CD4-positive, alpha-beta T cell (primary cell): Measurements from ENCODE around the gene NUDT17. TPM values are rescaled to one million over a fixed set of nuclear protein-coding genes. Genes with fewer than 3 reads are reported as not detected.
A peak's percentile ranks its signal among the peaks of the same experiment; 100 is the strongest.

ENCODE experiments used
- ATAC-seq: fragments of 200-7000 bp; cut with Tn5 transposase; one replicate; pipeline ENCODE4 v1.10.0; 2022; ENCODE audit warnings: mild to moderate bottlenecking; ENCODE audit not compliant: poor library complexity
- CTCF ChIA-PET: fragments of 350-600 bp; sonication (Branson Sonifier 250); formaldehyde crosslinking; loops from one replicate; lab custom pipeline; 2021; ENCODE audit warnings: antibody characterized with exemption, inconsistent platforms; lab: Charles Lee
- POLR2A ChIA-PET: fragments of 350-600 bp; sonication (Branson Sonifier 250); formaldehyde crosslinking; loops from one replicate; lab custom pipeline; 2021; ENCODE audit warnings: antibody characterized with exemption, inconsistent platforms; lab: Charles Lee
- DNase-seq, 14 experiments: peaks; one replicate each; pipeline ENCODE4 v3.0.0-alpha.2; 2013 to 2020; ENCODE audit warnings: mixed read lengths in 2 of 14
- H3K27ac ChIP-seq, 2 donors: one replicate each; pipeline versions ENCODE4 v1.5.1 to v1.7.0; 2013; ENCODE audit warnings: low read length in 2 of 2, low read depth in 1 of 2, mild to moderate bottlenecking in 1 of 2
- H3K27me3 ChIP-seq, 2 experiments: 1 replicate in 1 of 2; 2 replicates in 1 of 2; pipeline versions ENCODE4 v1.6.1 to v1.7.0; 2013; ENCODE audit warnings: low read length in 2 of 2, control low read depth in 1 of 2, mild to moderate bottlenecking in 1 of 2, moderate library complexity in 1 of 2; ENCODE audit not compliant: insufficient read depth in 2 of 2, control insufficient read depth in 1 of 2
- H3K36me3 ChIP-seq: one replicate; pipeline ENCODE4 v1.6.1; 2013; ENCODE audit warnings: low read length, control low read depth; ENCODE audit not compliant: insufficient read depth
- H3K4me1 ChIP-seq: one replicate; pipeline ENCODE4 v1.6.1; 2013; ENCODE audit warnings: low read length, control low read depth; ENCODE audit not compliant: insufficient read depth
- H3K4me3 ChIP-seq: one replicate; pipeline ENCODE4 v1.5.1; 2013; ENCODE audit warnings: mild to moderate bottlenecking, low read length, moderate library complexity
- H3K9me3 ChIP-seq, 2 experiments: 1 replicate in 1 of 2; 2 replicates in 1 of 2; pipeline versions ENCODE4 v1.6.1 to v1.7.0; 2013; ENCODE audit warnings: low read length in 2 of 2, mild to moderate bottlenecking in 2 of 2, control low read depth in 1 of 2, moderate library complexity in 1 of 2; ENCODE audit not compliant: control insufficient read depth in 1 of 2, insufficient read depth in 1 of 2
- H3K27ac Mint-ChIP-seq: one replicate; pipeline ENCODE4 v1.8.0; 2020; ENCODE audit warnings: mixed read lengths
- H3K27me3 Mint-ChIP-seq: one replicate; pipeline ENCODE4 v1.8.0; 2021; ENCODE audit warnings: mixed read lengths
- H3K36me3 Mint-ChIP-seq: one replicate; pipeline ENCODE4 v1.8.0; 2021; ENCODE audit warnings: low read depth, mixed read lengths
- H3K4me1 Mint-ChIP-seq: one replicate; pipeline ENCODE4 v1.8.0; 2021; ENCODE audit warnings: low read depth, mixed read lengths
- H3K4me3 Mint-ChIP-seq: one replicate; pipeline ENCODE4 v1.8.0; 2020; ENCODE audit warnings: mild to moderate bottlenecking, mixed read lengths
- H3K9me3 Mint-ChIP-seq: one replicate; pipeline ENCODE4 v1.8.0; 2020; ENCODE audit warnings: mixed read lengths
- intact Hi-C, 2 experiments: fragments of 100-400 bp; cut with DNase I in 1 of 2; cut with micrococcal nuclease in 1 of 2; formaldehyde crosslinking; loops; one replicate each; pipeline versions ENCODE4 v1.15.1 to v1.9.0; 2023 to 2025; cut with DNase I, micrococcal nuclease
- total RNA-seq, 174 experiments: library from RNA in 2 of 174; stranded (reverse) in 2 of 174; gene quantifications; one replicate each; pipeline ENCODE4 v1.2.3 and lab custom pipeline; 2021 to 2026
- TF ChIP-seq, protein P1 (sequence below): fragments of 200-600 bp; IDR thresholded peaks from one replicate; pipeline ENCODE4 v1.8.0; 2022; ENCODE audit warnings: antibody characterized with exemption, mild to moderate bottlenecking

NUDT17 gene
- total RNA-seq, 2 experiments from 2014 or later, result 1.6 to 2.8 TPM

DNA sequence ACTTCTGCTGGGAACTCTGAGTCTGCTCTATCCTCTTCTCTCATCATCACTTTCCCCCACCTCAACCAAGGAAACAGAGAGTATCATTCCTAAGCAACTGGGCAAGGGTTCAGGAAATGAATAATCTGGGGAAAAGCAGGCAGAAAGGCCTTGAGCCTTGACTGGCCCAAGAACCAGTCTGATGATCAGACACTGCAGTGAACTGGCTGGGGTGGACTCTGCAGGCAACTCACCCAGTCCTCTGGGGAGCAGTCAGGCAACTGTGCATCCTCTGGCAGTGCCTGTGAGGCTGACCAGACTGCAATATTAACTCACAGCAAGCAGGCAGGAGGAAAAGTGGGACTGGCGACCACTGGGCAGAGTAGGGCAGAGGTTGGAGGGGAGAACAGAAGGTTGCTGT, 39.2 kb downstream of the NUDT17 start:
- H3K4me1 Mint-ChIP-seq, result peaks cover 20% of the 10 kb centered on the region
- peaks cover 27% of the 10 kb centered on the region for H3K27me3 Mint-ChIP-seq
- ChIA-PET POLR2A (interaction anchor here (2.3 kb wide), 1 partner anchor 27 kb away, joined by 24 read pairs; the partner anchor contains the start of gene PIAS3), CTCF (interaction anchor here (2.6 kb wide), 1 partner anchor 39 kb away, joined by 17 read pairs; the partner anchor contains the start of gene NUDT17)
- H3K27ac Mint-ChIP-seq, result no peak overlapping the region
- no peak overlapping the region for H3K27ac ChIP-seq
- H3K4me1 ChIP-seq, result peaks cover 17% of the 10 kb centered on the region
- H3K36me3 ChIP-seq, result no peaks in the 10 kb centered on the region
- intact Hi-C loops, result loop anchor here in 1 of 2 experiments (2.0 kb wide), 1 partner anchor 26 kb away; the partner anchor contains the start of gene PIAS3
- peak overlapping the region; percentile 89 for H3K4me3 Mint-ChIP-seq
- peaks cover 14 to 22% of the 10 kb centered on the region in 2 experiments for H3K27me3 ChIP-seq
- H3K9me3 ChIP-seq, result no peaks in the 10 kb centered on the region
- DNase-seq (no peak), ATAC-seq (no peak)
- TF ChIP-seq, protein P1, sequence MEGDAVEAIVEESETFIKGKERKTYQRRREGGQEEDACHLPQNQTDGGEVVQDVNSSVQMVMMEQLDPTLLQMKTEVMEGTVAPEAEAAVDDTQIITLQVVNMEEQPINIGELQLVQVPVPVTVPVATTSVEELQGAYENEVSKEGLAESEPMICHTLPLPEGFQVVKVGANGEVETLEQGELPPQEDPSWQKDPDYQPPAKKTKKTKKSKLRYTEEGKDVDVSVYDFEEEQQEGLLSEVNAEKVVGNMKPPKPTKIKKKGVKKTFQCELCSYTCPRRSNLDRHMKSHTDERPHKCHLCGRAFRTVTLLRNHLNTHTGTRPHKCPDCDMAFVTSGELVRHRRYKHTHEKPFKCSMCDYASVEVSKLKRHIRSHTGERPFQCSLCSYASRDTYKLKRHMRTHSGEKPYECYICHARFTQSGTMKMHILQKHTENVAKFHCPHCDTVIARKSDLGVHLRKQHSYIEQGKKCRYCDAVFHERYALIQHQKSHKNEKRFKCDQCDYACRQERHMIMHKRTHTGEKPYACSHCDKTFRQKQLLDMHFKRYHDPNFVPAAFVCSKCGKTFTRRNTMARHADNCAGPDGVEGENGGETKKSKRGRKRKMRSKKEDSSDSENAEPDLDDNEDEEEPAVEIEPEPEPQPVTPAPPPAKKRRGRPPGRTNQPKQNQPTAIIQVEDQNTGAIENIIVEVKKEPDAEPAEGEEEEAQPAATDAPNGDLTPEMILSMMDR, result no peak
- no peaks in the 10 kb centered on the region for H3K9me3 Mint-ChIP-seq
- H3K36me3 Mint-ChIP-seq, result no peaks in the 10 kb centered on the region
- H3K4me3 ChIP-seq, result no peak overlapping the region

DNA sequence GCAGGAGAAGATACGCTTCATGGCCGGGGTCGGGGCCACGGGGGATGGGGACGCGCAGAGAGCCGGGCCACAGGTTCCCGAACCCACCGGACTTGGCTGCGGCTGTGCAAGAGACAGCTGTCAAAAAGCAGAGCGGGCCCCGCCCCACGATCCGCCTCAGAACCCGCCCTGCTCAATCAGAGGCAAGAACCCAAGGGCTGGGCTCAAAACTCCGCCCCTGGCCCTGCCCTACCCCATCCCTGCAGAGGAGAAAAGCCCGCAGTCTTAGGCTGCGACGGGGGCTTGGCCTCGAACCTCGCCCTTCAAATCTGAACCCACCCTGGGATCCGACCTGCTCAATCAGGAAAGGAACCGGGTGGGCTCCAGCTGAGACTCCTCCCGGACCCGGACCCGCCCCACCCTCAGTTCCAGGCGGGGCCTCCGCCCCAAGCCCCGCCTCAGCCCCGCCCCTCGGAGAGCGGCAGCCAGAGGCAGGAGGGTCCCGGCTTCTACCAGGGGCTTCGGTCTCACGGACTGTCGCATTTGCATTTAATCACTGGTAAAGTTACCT, 40.4 kb downstream of the NUDT17 start, which contains the start of gene ANKRD35:
TSS of gene ANKRD35 (minus strand) at position 129 of the 550 bp plus-strand sequence. CDS start at position 21, 108 bp downstream.
- no peaks in the 10 kb centered on the region for H3K36me3 ChIP-seq
- Mint-ChIP-seq H3K9me3 (no peaks in the 10 kb centered on the region), H3K27me3 (peaks cover 27% of the 10 kb centered on the region), H3K4me3 (peak within 1 kb of the TSS; percentile 89), H3K4me1 (peaks cover 20% of the 10 kb centered on the region), H3K27ac (no peak within 1 kb of the TSS), H3K36me3 (no peaks in the 10 kb centered on the region)
- POLR2A ChIA-PET, result interaction anchor here (1.0 to 2.3 kb wide), 5 partner anchors 14 to 110 kb away, joined by 3 to 24 read pairs (median 6); partner anchors contain the start of genes LIX1L, NUDT17, PIAS3 and TXNIP
- no peak within 1 kb of the TSS for H3K27ac ChIP-seq
- H3K4me1 ChIP-seq, result peaks cover 17% of the 10 kb centered on the region
- DNase-seq, result peak; percentile 70 to 92 (median 84)
- peaks cover 14 to 22% of the 10 kb centered on the region in 2 experiments for H3K27me3 ChIP-seq
- TF ChIP-seq, protein P1, result no peak
- peak; percentile 99 for ATAC-seq
- intact Hi-C loops, result loop anchor here (1.0 to 2.0 kb wide), 3 partner anchors 27 to 31 kb away; partner anchors contain the start of gene PIAS3 (in 2 of the 2)
- CTCF ChIA-PET, result interaction anchor here (0.6 to 2.6 kb wide), 5 partner anchors 14 to 121 kb away, joined by 3 to 17 read pairs (median 4); partner anchors contain the start of gene NUDT17
- H3K4me3 ChIP-seq, result peak within 1 kb of the TSS; percentile 70
- H3K9me3 ChIP-seq, result no peaks in the 10 kb centered on the region

GRCh38 chr1:145886390-145886789, 41.0 kb downstream of the NUDT17 start:
- Histone ChIP-seq H3K9me3 (no peaks in the 10 kb centered on the region), H3K4me1 (peaks cover 17% of the 10 kb centered on the region), H3K36me3 (no peaks in the 10 kb centered on the region), H3K4me3 (peak overlapping the region; percentile 70), H3K27ac (no peak overlapping the region), H3K27me3 (peaks cover 14 to 22% of the 10 kb centered on the region in 2 experiments)
- ChIA-PET CTCF (interaction anchor here (1.6 to 2.6 kb wide), 2 partner anchors 37 to 40 kb away, joined by 4 to 17 read pairs; partner anchors contain the start of gene NUDT17), POLR2A (interaction anchor here (1.2 to 2.3 kb wide), 3 partner anchors 28 to 110 kb away, joined by 3 to 24 read pairs (median 6); partner anchors contain the start of genes NUDT17, PIAS3 and TXNIP)
- H3K27ac Mint-ChIP-seq, result no peak overlapping the region
- peaks cover 20% of the 10 kb centered on the region for H3K4me1 Mint-ChIP-seq
- TF ChIP-seq, protein P1, result no peak
- H3K36me3 Mint-ChIP-seq, result no peaks in the 10 kb centered on the region
- peaks cover 24% of the 10 kb centered on the region for H3K27me3 Mint-ChIP-seq
- intact Hi-C loops, result loop anchor here in 1 of 2 experiments (1.0 to 2.0 kb wide), 2 partner anchors 27 to 30 kb away; partner anchors contain the start of gene PIAS3
- H3K9me3 Mint-ChIP-seq, result no peaks in the 10 kb centered on the region
- peak overlapping the region; percentile 89 for H3K4me3 Mint-ChIP-seq
- ATAC-seq (no peak), DNase-seq (no peak)
